Measurements from ENCODE around the gene DPP3. TPM values are rescaled to one million over a fixed set of nuclear protein-coding genes. Genes with fewer than 3 reads are reported as not detected.

Gene DPP3
- total and polyA plus RNA-seq, 2 of the 4 experiments (the other 2 are of a cell fraction), result 51.8 to 66.3 TPM

DNA sequence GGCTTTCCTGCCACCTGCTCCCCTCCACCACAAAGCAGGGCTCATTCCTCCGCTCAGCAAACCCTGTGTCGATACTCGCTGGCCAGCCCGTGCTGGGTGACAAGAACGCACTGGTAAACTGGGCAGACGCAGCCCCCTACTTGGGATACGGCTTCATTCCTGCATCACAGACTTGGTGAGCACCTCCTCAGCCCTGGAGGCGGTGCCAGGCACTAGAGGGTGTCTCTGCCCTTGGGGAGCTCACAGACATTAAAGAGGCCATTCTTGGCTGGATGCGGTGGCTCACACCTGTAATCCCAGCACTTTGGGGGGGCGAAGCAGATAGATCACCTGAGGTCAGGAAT is 59.6 kb downstream of the DPP3 start:
- WGBS, 2 experiments (ENCODE audit: extremely low coverage in 2 of 2, insufficient read length in 1 of 2), result 89% methylated on average over 8 of the region's 10 CpGs; no CpG with 5 or more reads in 1 of the 2 experiments
- TF ChIP-seq POLR2A (IDR thresholded peaks at IDR 0.05; ENCODE audit: low read depth, low read length) (no peak), FOS (IDR thresholded peaks at IDR 0.05; ENCODE audit: low read depth, low read length) (no peak), MAZ (IDR thresholded peaks at IDR 0.05; ENCODE audit: borderline replicate concordance, low read depth, low read length) (no peak), CEBPB (IDR thresholded peaks at IDR 0.05; ENCODE audit: low read depth, low read length) (no peak), SMC3 (IDR thresholded peaks at IDR 0.05; ENCODE audit: low read depth, low read length) (no peak), NFE2L2 (IDR thresholded peaks at IDR 0.05; ENCODE audit: low read depth, low read length) (no peak), RFX5 (IDR thresholded peaks at IDR 0.05; ENCODE audit: low read depth, low read length) (no peak), RCOR1 (IDR thresholded peaks at IDR 0.05; ENCODE audit: insufficient replicate concordance, low read length) (no peak), RAD21 (IDR thresholded peaks at IDR 0.05; ENCODE audit: low read length) (no peak), BHLHE40 (IDR thresholded peaks at IDR 0.05; ENCODE audit: low read depth, low read length) (no peak)
- TF ChIP-seq, protein P1, sequence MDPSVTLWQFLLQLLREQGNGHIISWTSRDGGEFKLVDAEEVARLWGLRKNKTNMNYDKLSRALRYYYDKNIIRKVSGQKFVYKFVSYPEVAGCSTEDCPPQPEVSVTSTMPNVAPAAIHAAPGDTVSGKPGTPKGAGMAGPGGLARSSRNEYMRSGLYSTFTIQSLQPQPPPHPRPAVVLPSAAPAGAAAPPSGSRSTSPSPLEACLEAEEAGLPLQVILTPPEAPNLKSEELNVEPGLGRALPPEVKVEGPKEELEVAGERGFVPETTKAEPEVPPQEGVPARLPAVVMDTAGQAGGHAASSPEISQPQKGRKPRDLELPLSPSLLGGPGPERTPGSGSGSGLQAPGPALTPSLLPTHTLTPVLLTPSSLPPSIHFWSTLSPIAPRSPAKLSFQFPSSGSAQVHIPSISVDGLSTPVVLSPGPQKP (IDR thresholded peaks at IDR 0.05; ENCODE audit: borderline replicate concordance, low read depth, low read length), result no peak
- H3K9me1 ChIP-seq (ENCODE audit: insufficient read depth, low read length), result peaks cover 5% of the 10 kb centered on the region; the same call in 1 of the 2 replicates
- dilution Hi-C loops (cut with HindIII; ENCODE audit: low sequenced_read_pairs, unreplicated experiment), result no loop called here
- peaks cover 26% of the 10 kb centered on the region; the same call in 1 of the 2 replicates for H3K36me3 ChIP-seq (ENCODE audit: control insufficient read depth, insufficient read depth, low read length)
- BruUV-seq (replicated peaks), result no TSS peak
- no peak overlapping the region for H2BK120ac ChIP-seq (ENCODE audit: low read depth, low read length)
- CTCF ChIA-PET, result no interaction called here
- H3K4ac ChIP-seq (ENCODE audit: low read depth, low read length), result no peak overlapping the region
- H2BK5ac ChIP-seq (ENCODE audit: low read depth, low read length, poor library complexity, severe bottlenecking), result no peak overlapping the region
- no peak overlapping the region for H3K9ac ChIP-seq (ENCODE audit: low read depth, low read length)
- in situ Hi-C loops (cut with MboI; ENCODE audit: low sequenced_read_pairs), result no loop called here
- no peak overlapping the region for H2AFZ ChIP-seq (replicated peaks; ENCODE audit: low read length, poor library complexity)
- no peak for ATAC-seq (ENCODE audit: low read depth)
- no peak overlapping the region for H2BK20ac ChIP-seq (ENCODE audit: low read depth, low read length)
- H4K20me1 ChIP-seq (ENCODE audit: insufficient read depth, low read length), result peaks cover 4% of the 10 kb centered on the region; the same call in 1 of the 2 replicates
- no peaks in the 10 kb centered on the region for H3K9me3 ChIP-seq (ENCODE audit: control insufficient read depth, insufficient read depth, low read length)
- H2AK9ac ChIP-seq (replicated peaks; ENCODE audit: low read depth, low read length, poor library complexity), result peak overlapping the region; percentile 55
- H4K8ac ChIP-seq (ENCODE audit: low read depth in 2 of 2, low read length in 2 of 2), result no peak overlapping the region
- POLR2A ChIA-PET (ENCODE audit: unreplicated experiment), result no interaction called here
- intact Hi-C loops (cut with micrococcal nuclease), result no loop called here
- H3K4me1 ChIP-seq (ENCODE audit: control insufficient read depth, insufficient read depth, low read length), result peaks cover 6% of the 10 kb centered on the region
- no peak overlapping the region for H3K18ac ChIP-seq (ENCODE audit: low read depth, low read length)
- H3K4me2 ChIP-seq (ENCODE audit: low read depth, low read length), result no peak overlapping the region
- H3K27ac ChIP-seq (ENCODE audit: insufficient read depth, low read length), result no peak overlapping the region
- no peak overlapping the region for H2BK15ac ChIP-seq (ENCODE audit: low read depth, low read length)
- H4K91ac ChIP-seq (ENCODE audit: insufficient read depth, low read depth, low read length), result no peak overlapping the region
- no peak overlapping the region for H3K14ac ChIP-seq (replicated peaks; ENCODE audit: low read depth, low read length)
- no peak overlapping the region for H2AK5ac ChIP-seq (ENCODE audit: low read depth, low read length)
- no peak overlapping the region for H3K23ac ChIP-seq (ENCODE audit: low read depth, low read length)
- H4K5ac ChIP-seq (ENCODE audit: low read depth, low read length), result no peak overlapping the region
- H3K27me3 ChIP-seq (ENCODE audit: control insufficient read depth, insufficient read depth, low read length), result no peaks in the 10 kb centered on the region
- no peak overlapping the region for H3K56ac ChIP-seq (ENCODE audit: extremely low read depth, insufficient read depth, low read length)
- DNase-seq, result no peak
- no peak overlapping the region for H3K4me3 ChIP-seq (ENCODE audit: insufficient read depth, low read depth, low read length)
- peaks cover 3 to 12% of the 10 kb centered on the region in 2 experiments; a peak in 2 of 4 replicates for H3K79me1 ChIP-seq (ENCODE audit: low read depth in 1 of 2, low read length in 2 of 2)

All from IMR-90 (cell line).